T-helper 2 cell treated with Interferon-gamma antibody and Interleukin-4, amounts not matched to agents 5 μg/mL and 100 μg/mL, for 36 hours (primary cell): Measurements from ENCODE around the gene SCARF2.
A peak's percentile ranks its signal among the peaks of the same experiment; 100 is the strongest.

ENCODE experiments used
- DNase-seq: peaks from one replicate; pipeline ENCODE4 v3.0.0; 2021; ENCODE audit warnings: low spot score
- H3K27ac Mint-ChIP-seq: one replicate; pipeline ENCODE4 v1.8.0; 2021; ENCODE audit warnings: mild to moderate bottlenecking, mixed read lengths
- H3K27me3 Mint-ChIP-seq: one replicate; pipeline ENCODE4 v1.8.0; 2021; ENCODE audit warnings: low read depth, mixed read lengths
- H3K36me3 Mint-ChIP-seq: one replicate; pipeline ENCODE4 v1.8.0; 2021; ENCODE audit warnings: low read depth, mixed read lengths
- H3K4me1 Mint-ChIP-seq: one replicate; pipeline ENCODE4 v1.8.0; 2021; ENCODE audit warnings: low read depth, mixed read lengths
- H3K4me3 Mint-ChIP-seq: one replicate; pipeline ENCODE4 v1.8.0; 2022; ENCODE audit warnings: mild to moderate bottlenecking, moderate library complexity, mixed read lengths
- H3K9me3 Mint-ChIP-seq: one replicate; pipeline ENCODE4 v1.8.0; 2021; ENCODE audit warnings: mixed read lengths

SCARF2 gene

GRCh38 chr22:20431511-20432192 is 6.0 kb downstream of the SCARF2 start:
- H3K27me3 Mint-ChIP-seq, result peaks cover 70% of the 10 kb centered on the region
- H3K9me3 Mint-ChIP-seq, result no peaks in the 10 kb centered on the region
- H3K4me3 Mint-ChIP-seq, result peak overlapping the region; percentile 69
- H3K4me1 Mint-ChIP-seq, result peaks cover 6% of the 10 kb centered on the region
- DNase-seq, result no peak
- no peak overlapping the region for H3K27ac Mint-ChIP-seq
- peaks cover 3% of the 10 kb centered on the region for H3K36me3 Mint-ChIP-seq

DNA sequence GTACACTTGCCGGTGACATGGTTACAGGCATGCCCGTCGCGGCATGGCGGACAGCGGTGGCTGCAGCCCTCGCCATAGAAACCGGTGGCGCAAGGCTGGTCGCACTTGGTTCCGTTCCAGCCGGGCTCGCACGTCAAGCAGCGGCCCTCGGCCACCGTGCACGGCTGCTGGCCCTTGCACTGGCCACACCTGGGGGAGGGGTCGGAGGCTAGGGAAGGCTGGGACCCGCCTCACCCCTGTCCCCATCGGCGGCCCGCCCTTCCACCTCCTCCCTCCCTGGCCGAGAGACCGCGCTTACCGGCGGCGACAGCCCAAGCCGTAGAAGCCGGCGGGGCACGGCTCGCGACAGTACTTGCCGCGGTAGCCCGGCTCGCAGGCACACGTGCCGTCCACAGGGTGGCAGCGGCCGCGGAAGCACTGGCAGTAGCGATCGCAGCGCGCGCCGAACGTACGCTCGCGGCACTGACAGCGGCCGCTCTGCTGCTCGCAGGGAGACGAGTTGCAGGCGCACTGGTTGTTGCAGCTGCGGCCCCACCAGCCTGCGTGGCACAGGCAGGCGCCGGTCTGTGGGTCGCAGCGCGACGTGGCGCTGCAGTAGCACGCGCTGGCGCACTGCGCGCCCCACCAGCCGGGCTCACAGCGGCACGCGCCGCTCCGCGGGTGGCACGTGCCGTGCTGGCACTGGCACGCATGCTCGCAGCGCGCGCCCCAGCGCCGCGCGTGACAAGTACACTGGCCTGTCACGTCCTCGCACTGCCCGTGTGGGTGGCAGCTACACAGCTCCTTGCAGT is 6.7 kb downstream of the SCARF2 start:
- H3K4me1 Mint-ChIP-seq, result peaks cover 6% of the 10 kb centered on the region
- peaks cover 3% of the 10 kb centered on the region for H3K36me3 Mint-ChIP-seq
- peak overlapping the region; percentile 60 for H3K4me3 Mint-ChIP-seq
- H3K9me3 Mint-ChIP-seq, result no peaks in the 10 kb centered on the region
- H3K27me3 Mint-ChIP-seq, result peaks cover 71% of the 10 kb centered on the region
- DNase-seq, result peak; percentile 49
- H3K27ac Mint-ChIP-seq, result no peak overlapping the region

DNA sequence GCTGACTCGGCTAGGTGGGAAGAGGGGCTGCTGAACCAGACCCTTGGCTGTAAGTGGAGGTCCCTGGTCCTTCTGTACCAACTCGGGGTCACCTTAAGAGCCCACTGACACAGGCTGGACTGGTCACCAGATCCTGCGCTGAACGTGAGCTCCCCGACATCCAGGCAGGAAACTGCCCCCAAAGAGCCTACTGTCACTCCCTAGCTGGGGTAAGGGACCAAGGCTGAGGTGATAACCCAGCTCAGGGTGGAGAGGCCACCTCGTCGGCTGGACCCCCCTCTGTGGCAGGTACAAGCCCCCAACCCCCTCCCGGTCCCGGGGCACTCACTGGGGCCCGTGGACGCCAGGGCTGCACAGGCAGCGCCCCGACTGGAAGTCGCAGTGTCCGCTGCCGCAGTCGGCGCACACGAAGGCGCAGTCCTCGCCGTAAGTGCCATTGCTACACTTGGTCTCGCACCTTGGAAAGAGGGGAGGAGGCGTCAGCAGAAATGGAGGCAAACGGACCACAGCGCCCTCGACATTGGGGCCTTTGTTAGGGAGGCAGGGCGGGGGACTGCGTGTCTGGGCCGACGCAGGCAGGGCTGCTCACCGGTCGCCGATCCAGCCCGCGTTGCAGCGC is 7.4 kb downstream of the SCARF2 start:
- peaks cover 64% of the 10 kb centered on the region for H3K27me3 Mint-ChIP-seq
- H3K4me1 Mint-ChIP-seq, result peaks cover 6% of the 10 kb centered on the region
- H3K4me3 Mint-ChIP-seq, result peak overlapping the region; percentile 90
- H3K9me3 Mint-ChIP-seq, result no peaks in the 10 kb centered on the region
- no peak for DNase-seq
- no peak overlapping the region for H3K27ac Mint-ChIP-seq
- H3K36me3 Mint-ChIP-seq, result peaks cover 3% of the 10 kb centered on the region

GRCh38 chr22:20429254-20430100 is 8.1 kb downstream of the SCARF2 start:
- peaks cover 6% of the 10 kb centered on the region for H3K4me1 Mint-ChIP-seq
- peak overlapping the region; percentile 90 for H3K4me3 Mint-ChIP-seq
- H3K27ac Mint-ChIP-seq, result peak overlapping the region; percentile 64
- peak; percentile 74 for DNase-seq
- peaks cover 3% of the 10 kb centered on the region for H3K36me3 Mint-ChIP-seq
- peaks cover 60% of the 10 kb centered on the region for H3K27me3 Mint-ChIP-seq
- no peaks in the 10 kb centered on the region for H3K9me3 Mint-ChIP-seq

DNA sequence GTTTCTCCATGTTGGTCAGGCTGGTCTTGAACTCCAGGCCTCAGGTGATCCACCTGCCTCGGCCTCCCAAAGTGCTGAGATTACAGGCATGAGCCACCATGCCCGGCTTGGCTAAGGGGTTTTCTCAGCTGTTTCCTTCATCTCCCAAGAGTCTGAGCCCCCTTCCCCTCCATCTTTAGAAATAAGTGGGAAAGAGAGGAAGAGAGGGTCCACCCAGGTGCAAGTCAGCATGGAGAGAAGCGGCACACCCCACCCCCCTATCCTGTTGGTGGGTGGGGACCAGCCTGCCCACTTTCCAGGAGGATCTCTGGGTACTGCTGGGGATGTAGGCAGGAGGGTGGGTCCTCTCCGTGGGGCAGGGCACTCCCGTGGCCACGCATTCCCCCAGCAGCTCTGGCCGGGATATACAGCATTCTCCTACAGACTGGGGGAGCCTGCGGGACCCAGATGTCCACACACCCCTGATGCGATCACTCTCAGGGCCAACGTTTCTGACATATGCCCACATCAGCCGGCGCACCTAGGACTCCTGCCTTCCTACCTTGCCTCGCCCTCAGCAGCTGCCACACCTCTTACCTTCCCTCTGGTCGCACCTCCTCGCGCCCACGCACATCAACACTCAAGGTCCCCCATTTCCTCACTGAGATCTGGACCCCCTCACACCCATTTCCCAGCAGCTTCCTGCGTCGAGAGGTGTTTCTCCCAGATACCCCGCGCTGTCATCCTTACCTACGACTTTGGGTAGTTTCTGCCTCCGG is 8.9 kb downstream of the SCARF2 start:
- Mint-ChIP-seq H3K27ac (peak overlapping the region; percentile 64), H3K27me3 (peaks cover 55% of the 10 kb centered on the region), H3K4me1 (peaks cover 6% of the 10 kb centered on the region), H3K4me3 (peak overlapping the region; percentile 90), H3K9me3 (no peaks in the 10 kb centered on the region), H3K36me3 (peaks cover 3% of the 10 kb centered on the region)
- DNase-seq, result no peak

- Mint-ChIP-seq H3K4me1 (peaks cover 6% of the 10 kb centered on the region), H3K36me3 (peaks cover 4% of the 10 kb centered on the region), H3K27ac (no peak overlapping the region), H3K4me3 (no peak overlapping the region), H3K9me3 (no peaks in the 10 kb centered on the region), H3K27me3 (peaks cover 55% of the 10 kb centered on the region)
- no peak for DNase-seq
Observed at GRCh38 chr22:20427945-20428417, 9.6 kb downstream of the SCARF2 start.

DNA sequence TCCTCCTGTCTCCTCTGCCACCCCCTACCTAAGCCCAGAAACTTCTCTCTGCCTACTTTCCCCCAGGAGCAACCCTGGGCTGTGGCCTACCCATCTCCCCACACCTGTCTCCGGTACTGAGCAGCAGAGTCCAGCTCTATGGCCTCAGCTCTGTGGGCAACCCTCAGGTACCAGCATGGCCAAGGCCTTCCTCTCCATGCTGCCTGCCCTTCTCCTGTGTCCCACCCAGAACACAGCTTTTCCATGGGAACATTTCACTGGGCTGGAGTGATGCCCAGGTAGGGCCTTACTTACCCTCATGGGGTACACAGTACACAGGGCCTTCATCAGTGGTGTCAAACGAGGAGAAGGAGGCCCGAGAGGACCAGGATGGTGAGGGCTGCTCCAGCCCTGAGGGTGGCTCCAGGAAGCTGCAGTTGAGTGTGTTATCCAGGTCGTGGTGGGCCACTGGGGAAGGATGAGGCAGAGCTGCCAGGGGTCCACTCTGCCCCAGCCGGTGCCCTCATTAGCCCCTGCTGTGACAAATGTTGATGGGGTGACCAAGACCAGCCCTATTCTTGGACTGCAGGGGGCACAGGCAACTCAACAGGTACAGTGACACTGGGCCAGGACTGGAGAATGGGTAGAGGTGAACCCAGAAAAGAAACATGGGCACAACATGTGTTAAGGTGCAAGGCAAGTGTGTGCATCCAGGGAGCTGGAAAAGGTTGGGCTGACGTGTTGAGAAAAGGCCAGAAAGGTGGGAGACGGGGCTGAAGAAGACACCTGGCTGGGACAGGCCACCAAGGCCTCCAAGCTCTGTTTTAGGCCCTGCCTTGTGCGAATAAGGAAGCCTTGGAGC is 10.3 kb downstream of the SCARF2 start:
- Mint-ChIP-seq H3K9me3 (no peaks in the 10 kb centered on the region), H3K36me3 (peaks cover 3% of the 10 kb centered on the region), H3K27me3 (peaks cover 48% of the 10 kb centered on the region), H3K27ac (no peak overlapping the region), H3K4me3 (peak overlapping the region; percentile 26), H3K4me1 (peaks cover 6% of the 10 kb centered on the region)
- DNase-seq, result no peak

- H3K36me3 Mint-ChIP-seq, result peaks cover 3% of the 10 kb centered on the region
- DNase-seq, result no peak
- peak overlapping the region; percentile 3 for H3K4me3 Mint-ChIP-seq
Observed at GRCh38 chr22:20426259-20426615, 11.4 kb downstream of the SCARF2 start.

DNA sequence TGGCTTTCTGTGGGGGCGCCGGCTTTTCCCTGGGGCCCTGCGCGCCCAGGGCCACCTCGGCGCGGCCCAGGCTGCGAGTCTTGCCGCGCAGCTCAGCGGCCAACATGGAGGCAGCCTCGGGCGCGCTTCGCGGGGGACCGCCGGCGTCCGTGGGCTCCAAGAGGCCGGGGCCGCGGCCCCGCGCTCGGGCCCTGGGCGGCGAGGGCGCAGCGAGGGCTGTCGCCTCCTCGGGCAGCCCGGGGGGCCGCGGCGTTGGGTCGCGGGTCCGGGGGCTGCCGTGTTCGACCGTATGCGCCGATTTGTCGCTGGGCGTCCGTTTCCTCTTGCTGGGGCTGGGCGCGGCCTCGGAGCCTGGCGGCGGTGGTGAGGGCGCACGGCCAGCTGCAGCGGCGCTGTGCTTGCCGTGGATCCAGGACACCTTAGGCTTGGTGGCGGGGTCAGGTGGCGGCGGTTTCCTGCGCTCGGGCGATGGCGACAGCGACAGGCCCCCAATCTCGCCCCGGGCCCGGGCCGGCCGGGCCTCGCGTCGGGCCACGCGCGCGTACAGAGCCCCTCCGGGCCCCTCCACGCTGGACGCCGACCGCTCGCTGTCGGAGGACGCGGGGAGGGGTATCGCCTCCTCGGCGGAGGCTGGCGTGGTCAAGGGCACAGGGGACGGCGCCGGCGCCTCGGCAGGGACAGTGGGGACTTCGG is 11.9 kb downstream of the SCARF2 start:
- H3K9me3 Mint-ChIP-seq, result no peaks in the 10 kb centered on the region

More at GRCh38 chr22:20426259-20426615, 11.4 kb downstream of the SCARF2 start:
- Mint-ChIP-seq H3K27me3 (peaks cover 42% of the 10 kb centered on the region), H3K27ac (no peak overlapping the region), H3K9me3 (no peaks in the 10 kb centered on the region), H3K4me1 (peaks cover 4% of the 10 kb centered on the region)

GRCh38 chr22:20424932-20425565 is 12.6 kb downstream of the SCARF2 start:
- peak overlapping the region; percentile 49 for H3K4me3 Mint-ChIP-seq
- no peak overlapping the region for H3K27ac Mint-ChIP-seq
- peaks cover 35% of the 10 kb centered on the region for H3K27me3 Mint-ChIP-seq
- peaks cover 4% of the 10 kb centered on the region for H3K4me1 Mint-ChIP-seq
- no peaks in the 10 kb centered on the region for H3K9me3 Mint-ChIP-seq
- DNase-seq, result no peak
- peaks cover 3% of the 10 kb centered on the region for H3K36me3 Mint-ChIP-seq

More for the DNA sequence above, 11.9 kb downstream of the SCARF2 start:
- peaks cover 4% of the 10 kb centered on the region for H3K4me1 Mint-ChIP-seq
- H3K36me3 Mint-ChIP-seq, result peaks cover 3% of the 10 kb centered on the region
- no peak overlapping the region for H3K4me3 Mint-ChIP-seq
- H3K27ac Mint-ChIP-seq, result no peak overlapping the region
- peaks cover 40% of the 10 kb centered on the region for H3K27me3 Mint-ChIP-seq
- no peak for DNase-seq

DNA sequence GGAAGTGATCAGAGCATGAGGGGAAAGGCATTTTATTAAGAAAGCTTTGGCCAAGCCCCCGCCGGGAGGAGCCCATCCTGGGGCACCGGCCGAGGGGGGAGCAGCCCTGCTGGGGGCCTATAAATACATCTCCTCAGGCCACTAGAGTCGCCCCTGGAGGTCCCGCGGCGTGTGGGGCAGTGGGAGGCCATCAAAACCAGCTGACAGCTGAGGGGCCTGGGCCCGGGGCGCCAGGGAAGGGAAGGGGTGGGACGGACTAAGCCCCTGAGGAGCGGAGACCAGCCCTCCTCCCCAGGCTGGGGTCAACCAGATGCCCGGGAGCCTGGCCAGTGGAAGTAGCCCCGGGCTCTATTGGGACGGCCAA is 13.1 kb downstream of the SCARF2 start:
- Mint-ChIP-seq H3K27ac (no peak overlapping the region), H3K9me3 (no peaks in the 10 kb centered on the region), H3K36me3 (peaks cover 3% of the 10 kb centered on the region), H3K4me1 (peaks cover 4% of the 10 kb centered on the region), H3K27me3 (peaks cover 35% of the 10 kb centered on the region), H3K4me3 (no peak overlapping the region)
- DNase-seq, result no peak
